Stimulated activated CD8-positive, alpha-beta memory T cell treated with anti-CD3 and anti-CD28 coated beads, Interleukin-4, amount 100 ng/mL, for 48 hours (primary cell): ENCODE results near the gene TRIM17.

Source experiments
- DNase-seq: peaks from one replicate; pipeline ENCODE4 v3.0.0-alpha.2; 2020

Gene TRIM17

DNA sequence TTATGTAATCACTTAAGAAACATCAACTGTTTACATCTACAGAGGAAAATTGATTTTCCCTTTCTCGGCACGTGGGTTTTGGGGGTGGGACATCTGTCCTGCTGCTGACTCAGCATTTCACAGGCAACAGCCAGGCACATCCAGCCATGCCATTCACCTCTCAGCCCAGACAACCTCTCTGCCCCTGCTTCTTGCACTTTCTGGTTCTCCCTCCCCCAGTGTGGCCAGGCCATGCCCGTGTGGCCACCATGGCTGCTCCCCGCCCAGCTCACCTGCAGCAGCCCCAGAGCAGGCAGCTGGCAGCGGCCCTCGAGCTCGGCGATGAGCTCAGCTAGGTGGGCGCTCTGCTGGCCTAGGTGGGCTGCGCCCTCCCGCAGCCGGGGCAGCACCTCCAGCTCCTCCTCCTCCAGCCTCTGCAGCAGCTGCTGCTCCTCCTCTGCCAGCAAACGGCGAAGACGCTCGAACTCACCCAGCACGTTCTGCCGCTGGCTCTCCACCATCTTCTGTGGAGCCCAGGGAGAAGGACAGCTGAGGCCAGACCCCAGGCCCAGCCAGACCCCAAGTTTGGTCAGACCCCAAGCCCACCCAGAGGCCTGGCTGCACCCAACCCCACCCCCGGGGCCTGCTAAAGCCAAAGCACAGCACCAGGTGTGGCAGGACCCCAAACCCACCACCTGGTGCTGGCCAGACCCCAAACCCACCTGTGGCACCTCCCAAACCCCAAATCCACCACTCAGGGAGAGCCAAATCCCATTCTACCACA, 15.8 kb downstream of the TRIM17 start:
- no peak for DNase-seq

DNA sequence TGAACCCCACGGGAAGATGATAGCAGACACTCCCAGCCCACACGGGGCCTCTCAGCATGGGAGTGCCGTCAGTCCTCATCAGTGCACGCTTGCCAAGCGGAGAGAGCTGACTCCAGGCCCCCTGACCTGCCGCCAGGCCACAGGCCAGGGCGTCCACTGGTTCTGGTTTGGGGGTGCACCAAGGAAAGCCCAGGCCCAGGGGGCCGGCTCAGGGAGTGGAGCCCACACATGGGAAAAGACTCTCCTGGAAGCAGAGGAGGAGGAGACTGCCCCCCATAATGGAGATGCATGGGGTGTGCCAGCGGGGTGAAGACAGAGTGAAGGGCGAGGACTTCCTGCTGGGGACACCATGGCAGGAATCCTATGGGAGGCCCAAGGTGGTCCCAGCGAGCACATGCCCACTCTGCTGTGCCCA, 16.4 kb downstream of the TRIM17 start:
- no peak for DNase-seq

DNA sequence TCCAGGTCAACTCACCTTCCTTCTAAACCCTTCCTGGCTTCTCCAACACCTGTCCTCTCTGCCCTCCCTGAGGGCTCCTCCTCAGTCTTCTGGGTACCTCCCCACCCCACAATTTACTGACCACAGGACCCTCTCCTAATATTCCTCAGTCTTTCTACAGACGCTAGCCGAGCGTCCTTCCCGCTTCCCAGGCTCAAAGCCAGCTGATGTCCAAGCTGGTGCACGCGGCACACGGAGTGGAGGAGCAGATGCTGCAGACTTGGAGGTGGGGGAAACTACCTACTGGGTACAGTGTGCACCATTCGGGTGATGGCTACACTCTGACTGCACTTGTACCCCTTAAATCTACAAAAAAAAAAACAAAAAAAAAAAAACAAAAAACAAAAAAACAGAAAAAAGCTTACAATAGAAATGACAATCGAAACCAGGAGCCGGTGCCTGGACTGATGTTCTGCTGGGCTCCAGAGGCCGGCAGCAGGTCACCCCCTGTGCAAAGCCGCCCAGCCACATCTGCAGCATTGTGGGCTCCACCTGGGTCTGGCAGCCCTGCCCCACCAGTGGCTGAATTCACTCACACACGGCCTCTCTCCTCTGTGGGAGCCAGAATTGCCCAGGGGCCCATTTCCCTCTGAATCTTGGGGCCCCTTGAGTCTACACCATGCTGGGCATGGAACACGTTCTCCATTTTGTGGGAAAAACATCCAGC, 17.0 kb downstream of the TRIM17 start:
- no peak for DNase-seq

DNA sequence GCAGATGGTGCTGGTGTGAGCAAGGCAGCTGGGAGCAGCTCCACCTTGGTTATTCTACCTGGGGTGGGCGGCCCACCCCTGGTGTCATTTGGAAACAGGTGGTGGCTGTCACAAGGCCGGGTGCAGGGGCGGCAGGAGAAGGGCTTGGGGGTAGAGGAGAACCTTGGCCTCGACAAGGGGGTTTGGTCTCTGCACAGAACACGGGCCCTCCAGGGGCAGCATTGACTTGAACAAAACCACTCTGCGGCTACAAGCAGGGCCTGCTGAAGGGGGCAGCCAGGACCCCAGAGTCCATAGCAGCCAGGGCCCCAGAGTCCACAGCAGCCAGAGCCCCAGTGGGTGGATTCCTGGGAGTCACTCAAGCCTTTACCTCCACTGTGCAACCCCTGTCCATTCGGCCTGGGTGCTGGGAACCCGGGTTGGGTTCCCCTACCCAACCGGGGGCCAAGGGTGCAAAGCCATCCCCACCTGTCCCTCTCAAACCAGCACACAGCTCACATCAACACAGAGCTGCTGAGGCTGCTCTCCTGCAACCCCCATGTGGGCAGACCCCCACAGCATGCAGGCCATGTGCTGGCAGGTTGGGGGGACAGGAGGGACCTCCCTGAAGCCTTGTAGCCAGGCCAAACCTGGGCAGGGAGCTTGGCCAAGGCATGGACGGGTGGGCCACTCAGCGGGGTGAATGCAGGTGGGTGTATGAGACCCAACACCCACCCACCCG, 17.8 kb downstream of the TRIM17 start:
- no peak for DNase-seq

DNA sequence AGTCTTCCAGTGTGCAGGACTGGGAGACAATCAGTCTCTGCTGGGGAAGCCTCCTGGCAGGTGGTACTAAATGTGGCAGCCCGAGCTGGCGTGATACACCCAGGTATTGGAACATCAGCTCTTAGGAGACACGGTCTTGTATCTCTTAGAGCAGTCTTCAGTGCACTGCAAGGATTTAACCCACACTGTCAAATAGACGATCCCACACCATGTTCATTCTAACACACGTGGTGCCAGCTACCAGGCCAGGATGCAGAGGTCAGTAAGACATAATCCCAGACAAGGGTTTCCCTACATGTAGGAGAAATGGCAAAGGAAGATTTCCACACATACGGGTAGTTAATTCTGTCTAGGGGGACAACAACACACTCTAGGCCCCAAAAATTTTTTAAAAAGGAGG, 18.7 kb downstream of the TRIM17 start:
- DNase-seq: no peak

DNA sequence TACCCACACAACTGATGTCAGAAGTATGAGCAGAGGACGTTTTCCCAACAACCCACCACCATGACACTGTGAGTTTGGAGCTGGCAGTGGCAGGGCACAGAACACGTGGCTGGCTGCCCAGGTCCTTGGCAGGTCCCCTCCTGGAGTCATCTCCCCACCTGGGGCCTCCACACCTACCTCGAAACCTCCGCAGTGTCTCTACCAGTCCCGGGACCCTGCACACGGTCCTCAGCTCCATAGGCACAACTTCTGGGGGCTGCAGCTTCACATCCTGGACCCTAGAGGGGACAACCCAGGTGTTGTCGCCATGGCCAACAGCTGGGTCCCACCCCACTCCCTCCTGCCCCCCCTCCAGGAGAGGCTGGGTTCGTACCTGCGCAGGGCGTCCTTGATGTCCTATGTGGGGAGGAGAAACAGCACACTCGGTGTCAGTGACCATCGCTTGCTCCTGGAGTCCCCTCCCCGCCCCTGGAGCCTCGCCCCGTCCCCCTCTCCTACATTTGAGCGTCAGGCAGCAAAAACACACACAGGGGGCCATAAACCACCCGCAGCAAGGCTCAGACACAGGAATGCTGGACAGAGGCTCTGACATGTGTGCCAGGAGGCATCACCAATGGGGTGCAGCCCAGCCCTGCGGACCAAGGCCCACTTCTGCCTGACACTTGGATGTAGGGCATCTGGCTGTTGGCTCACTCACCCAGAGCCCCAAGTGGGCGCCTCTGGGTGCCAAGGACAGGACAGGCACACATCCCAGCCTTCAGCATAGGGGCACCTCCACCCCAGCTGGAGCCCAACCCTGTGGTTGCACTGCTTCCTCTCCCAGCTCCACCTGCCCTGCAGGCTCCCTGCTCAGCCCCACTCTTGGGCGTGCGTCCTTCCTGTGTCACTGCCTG, 19.6 kb downstream of the TRIM17 start:
- DNase-seq: no peak

DNA sequence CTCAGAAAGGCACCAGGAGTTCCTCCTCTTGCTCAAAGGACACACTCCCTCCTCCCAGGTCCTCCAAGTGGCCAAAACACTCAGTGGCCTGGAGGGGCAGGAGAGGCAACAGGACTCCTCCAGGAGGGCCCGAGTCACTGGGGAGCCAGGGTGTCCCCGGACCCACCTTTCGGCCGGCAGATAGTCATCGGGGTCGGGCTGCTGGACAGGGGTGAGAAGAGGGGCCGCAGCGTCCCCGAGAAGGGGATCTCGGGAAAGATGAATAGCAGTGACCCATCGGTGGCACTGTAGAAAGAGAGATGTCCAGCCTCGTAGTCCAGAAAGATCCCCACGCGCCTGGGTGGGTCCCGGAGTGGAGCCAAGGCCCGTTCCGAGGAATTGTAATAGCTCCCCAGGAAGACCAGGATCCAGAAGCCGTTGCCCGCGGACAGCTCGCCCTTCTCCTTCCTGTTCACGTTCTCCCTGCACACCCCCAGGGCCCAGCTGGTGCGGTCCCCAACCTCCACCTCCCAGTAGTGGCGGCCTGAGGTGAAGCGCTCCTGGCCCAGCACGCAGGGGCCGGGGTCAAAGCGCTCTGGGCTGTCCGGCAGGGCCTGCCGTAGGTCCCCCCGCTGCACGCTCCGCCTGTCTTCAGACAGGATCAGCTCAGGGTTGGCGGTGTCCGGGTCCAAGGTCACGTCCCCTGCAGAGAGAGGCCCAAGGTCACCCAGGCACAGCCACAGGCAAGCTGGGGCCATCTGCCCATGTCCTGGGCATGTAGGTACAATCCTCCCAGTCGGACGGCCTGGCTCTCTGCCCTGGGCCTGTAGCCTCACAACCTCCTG, 21.9 kb downstream of the TRIM17 start:
- DNase-seq: no peak

DNA sequence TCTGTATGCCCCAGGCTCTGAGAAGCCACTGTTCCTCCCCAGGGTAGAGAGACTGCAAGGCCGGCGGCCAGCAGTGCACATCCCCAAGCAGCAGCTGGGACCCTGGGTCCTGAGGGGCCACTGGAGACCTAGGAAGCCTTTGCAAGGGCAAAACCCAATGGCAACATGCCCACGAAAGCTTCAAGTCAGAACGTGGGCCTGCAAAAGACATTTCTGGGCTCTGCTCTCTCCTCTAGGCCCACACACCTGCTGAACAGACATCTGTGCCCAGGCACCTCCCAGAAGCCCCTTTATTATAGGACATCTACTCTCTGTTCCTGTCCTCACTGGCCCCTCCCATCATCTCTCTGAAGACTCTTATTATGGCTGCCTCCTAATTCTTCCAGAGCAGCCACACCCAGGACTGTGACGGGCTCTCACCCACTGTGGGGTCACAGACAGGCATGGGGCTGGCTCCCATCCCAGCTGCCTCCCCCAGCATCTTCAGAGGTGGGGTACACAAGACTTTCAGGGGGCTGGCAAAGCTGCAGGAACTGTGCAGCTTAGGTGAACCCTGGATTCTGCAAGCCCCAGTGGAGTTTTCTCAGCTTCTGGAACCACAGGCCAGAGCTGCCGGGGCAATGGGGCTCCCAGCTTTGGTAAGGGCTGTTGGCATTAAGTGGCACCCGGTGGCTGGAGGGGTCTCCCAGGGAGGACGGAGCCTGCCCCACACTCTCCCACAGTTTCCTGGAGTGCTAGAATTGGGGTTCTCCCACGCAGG, 22.7 kb downstream of the TRIM17 start:
- DNase-seq: no peak

DNA sequence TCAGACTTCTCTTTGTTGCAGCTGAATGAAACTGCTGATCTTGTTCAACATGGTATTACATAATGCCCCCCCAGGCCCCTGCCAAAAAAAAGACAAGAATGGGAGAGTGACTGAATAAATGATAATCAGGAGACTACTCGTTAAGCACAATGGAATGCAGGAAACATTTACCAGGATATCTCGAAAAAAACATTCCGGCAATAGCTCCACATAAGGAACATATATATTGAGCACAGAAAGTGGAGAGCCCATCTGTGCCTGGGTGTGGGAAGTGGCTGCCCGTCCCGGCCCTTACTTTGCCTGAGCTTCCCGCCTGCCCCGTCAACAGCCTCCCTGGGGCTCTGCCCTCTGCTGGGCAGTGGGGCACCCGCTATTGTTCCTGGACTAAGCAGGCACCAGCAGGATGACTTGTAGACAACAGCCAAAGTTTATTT, 23.4 kb downstream of the TRIM17 start:
- DNase-seq: no peak

DNA sequence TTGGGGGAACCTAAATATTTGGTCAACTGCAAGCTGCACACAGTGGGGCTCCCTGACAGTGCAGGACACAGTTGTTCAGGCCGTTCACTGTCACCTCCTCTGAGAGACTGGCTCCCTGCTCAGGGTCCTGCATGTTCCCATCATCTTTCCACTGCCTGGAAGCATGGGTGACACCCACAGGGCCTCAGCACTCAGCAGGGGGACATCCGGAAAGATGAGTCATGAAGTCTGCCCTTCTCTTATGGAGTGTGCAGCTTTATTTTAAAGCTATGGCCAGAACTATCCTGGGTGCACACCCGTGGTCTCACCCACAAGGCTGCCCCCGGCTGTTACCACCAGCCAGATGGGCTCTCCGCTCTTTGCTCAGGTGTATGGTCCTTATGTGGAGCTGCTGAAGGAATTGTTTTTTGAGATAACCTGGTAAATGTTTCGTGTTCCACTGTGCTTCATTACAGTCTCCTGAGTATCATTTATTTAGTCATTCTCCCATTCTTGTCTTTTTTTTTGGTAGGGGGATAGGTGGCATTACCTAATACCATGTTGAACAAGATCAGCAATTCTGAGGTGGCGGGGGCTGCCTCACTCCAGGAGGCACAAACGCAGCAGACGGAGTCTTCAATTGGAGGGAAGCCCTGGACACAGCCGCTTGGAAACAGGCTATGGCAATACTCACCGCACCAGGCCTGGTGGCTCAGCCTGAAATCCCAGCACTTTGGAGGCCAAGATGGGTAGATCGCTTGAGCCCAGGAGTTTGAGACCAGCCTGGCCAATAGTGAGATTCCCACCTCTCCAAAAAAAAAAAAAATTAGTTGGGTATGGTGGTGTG, 24.3 kb downstream of the TRIM17 start:
- DNase-seq: no peak

DNA sequence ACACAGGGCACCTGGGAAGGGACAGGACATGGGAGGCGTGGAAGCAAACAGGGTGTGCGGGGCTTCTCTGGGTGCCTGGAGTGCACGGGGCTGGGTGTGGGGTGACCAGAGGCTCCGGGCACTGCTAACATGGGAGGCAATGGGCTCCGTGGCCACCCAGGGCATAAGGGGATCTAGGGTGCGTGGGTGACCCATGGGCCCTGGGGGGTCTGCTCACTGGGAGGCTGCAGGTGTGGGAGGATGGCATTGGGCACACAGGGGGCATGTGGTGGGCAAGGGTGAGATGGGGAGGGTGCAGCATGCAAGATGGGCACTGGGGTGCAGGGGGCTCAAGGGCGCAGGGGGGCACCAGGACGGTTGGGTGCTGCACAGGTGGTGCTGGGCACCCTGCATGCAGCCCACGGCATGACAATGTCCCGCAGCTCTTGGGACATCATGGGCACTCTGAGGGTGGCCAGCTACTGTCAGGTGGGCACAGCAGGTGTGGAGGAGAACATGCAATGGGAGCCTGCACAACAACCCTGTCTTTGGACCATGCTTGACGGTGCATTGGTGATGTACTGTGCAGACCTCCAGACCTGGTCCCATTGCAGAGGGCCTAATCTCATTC, 25.1 kb downstream of the TRIM17 start:
- no peak for DNase-seq

DNA sequence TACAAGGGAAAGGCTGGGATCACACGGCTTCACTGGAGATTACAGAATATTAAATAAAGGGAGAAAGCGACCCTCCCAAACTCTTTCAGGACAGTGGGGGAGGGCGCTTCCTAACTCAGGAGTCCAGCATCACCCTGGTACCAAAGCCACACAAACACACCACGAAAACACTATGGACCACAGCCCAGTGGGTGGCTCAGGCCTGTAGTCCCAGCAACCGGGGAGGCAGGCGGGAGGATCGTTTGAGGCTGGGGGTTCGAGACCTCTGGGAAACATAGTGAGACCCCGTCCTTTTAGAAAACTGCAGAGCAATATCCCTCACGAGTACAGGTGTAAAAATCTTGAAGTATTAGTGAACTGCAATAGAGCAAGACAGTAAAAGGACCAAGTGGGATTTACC, 26.0 kb downstream of the TRIM17 start:
- no peak for DNase-seq

DNA sequence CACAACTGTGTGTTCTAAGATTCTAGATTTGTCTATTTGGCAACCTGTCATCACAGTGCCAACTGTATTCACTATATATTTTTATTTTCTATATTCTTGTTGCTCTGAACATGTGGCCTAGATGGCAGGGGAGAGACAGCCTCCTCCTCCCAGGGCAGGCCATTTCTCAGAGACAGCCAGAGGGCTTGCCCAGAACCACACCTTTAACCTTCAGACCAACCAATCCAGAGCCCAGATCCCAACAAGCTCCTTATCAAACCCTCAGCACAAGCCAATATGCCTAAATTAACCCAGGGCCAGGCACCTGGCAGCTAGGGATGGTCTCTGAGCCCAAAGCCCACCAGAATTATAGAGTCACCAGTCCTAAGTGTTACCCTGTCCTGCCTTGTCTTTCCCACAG, 29.3 kb downstream of the TRIM17 start:
- no peak for DNase-seq

DNA sequence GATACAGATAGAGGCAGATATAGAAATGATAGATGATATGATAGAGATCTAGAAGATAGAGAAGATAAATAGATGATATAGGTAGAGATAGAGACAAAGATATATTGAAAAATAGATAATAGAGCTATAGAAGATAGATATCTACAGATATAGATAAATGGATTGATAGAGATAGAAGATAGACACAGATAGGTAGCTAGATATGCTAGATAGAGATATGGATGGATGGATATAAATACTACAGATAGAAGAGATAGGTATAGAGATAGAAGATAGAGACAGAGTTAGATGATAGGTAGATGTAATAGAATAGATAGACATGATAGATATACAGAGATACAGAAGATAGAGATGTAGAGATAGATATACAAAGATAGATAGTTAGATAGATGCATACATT, 31.4 kb downstream of the TRIM17 start:
- DNase-seq: no peak

DNA sequence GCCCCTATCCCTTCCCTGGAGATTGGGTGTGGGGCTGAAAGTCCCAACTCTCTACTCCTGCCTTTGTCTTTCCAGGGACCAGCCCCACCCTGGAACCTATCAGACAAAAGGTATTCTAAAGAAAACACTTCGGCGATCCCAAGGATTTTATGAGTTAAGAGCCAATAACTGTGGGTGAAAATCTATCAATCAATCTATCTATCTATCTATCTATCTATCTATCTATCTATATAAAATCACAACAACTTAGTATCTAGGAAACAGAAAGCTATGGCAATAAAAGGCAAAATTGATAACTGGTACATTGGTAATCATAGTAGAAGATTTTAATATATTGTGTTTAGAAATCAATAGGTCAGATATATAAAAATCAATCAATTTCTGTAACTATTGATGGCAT, 32.9 kb downstream of the TRIM17 start:
- no peak for DNase-seq

DNA sequence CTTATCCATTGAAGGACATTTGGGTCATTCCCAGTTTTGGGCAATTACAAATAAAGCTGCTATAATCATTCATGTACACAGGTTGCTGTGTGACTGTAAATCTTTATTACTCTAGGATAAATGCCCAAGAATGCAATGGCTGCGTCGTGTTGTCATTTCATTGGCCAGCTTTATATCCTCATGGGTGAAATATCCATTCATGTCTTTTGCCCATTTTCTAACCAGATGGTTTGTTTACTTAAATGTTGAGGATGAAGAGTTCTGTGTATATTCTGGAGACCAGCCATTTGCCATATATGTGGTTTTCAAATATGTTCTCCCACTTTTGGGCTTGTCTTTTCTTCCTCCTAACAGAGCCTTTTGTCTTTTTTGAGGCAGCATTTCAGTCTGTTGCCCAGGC, 35.3 kb downstream of the TRIM17 start:
- DNase-seq: no peak

DNA sequence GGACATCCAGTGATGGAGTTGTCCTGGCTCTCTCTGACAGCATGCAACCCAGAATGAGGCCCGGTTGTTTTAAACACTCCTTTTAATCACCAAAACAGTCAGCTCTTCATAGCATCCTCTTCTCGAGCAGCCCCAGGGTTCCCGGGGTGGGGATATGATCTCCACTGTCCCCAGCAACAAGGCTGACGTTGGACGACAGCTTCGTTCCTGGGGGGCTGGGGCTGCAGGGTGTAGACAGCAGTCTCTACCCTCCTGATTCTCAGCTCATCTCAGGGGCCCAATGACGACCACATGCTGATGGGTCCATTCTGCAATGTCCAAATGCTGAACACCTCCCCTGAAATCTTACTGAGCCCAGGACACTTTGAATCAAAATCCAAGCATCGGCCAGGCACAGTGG, 37.0 kb downstream of the TRIM17 start:
- DNase-seq: no peak

DNA sequence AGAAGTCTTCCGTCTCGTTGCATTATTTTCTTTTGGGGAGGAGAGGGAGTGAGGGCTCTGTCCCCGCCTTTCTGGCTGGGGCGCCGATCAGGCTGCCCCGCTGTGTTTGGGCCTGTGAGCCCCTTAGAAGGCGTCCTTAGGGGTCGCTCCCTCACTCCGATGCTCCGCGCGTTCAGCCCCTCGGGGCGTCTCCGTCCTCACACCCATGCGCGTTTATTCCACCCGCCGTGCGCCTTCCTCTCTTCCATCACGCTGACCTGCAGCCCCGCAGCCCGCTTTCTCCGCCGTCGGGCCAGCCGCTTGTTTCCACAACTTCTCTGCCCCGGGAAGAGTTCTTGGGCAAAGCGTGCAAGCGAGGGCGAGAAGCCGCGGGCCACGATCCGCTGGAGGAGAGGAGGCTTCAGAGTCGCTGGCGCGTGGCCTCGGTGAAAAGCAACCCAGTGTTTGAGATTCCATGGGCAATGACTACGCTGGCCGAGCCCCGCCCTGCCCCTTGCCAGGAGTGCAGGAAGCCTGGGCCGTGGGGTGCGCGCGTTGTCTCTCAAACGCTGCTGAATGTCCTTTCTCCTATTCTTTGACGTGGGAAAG, 37.7 kb downstream of the TRIM17 start:
- DNase-seq: peak; percentile 28

DNA sequence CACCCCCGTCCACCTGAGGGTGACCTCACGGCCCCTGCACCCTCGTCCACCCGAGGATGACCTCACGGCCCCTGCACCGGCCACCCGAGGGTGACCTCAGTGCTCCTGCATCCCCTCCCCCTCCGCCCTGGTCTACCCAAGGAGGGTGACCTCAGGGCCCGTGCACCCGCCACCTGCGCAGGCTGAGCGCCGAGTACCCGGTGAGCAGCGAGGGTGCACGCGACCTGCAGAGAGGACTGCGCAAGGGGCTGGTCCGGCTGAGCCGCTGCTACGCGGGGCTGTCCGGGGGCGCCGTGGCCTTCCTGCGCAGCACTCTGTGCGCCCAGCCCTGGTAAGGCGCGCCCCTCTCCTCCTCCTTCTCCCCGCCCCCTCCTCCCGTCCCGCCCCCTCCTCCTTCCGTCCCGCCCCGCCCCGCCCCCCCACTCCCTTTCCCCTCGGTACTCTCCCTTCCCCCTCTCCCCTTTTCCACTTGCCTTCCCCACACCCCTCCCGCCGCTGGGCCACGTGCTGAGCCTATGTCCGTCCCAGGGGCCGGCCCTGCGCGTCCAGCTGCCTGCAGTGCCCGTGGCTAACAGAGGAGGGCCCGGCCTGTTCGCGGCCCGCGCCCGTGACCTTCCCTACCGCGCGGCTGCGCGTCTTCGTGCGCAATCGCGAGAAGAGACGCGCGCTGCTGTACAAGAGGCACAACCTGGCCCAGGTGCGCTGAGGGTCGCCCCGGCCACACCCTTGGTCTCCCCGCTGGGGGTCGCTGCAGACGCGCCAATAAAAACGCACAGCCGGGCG, 38.4 kb downstream of the TRIM17 start:
- DNase-seq: peak; percentile 78
